ENCODE measurements around the gene MAPRE2. TPM values are rescaled to one million over a fixed set of nuclear protein-coding genes. Genes with fewer than 3 reads are reported as not detected.

MAPRE2 gene
- total RNA-seq, 2 donors from 2014 or later = 107 to 133 TPM

DNA sequence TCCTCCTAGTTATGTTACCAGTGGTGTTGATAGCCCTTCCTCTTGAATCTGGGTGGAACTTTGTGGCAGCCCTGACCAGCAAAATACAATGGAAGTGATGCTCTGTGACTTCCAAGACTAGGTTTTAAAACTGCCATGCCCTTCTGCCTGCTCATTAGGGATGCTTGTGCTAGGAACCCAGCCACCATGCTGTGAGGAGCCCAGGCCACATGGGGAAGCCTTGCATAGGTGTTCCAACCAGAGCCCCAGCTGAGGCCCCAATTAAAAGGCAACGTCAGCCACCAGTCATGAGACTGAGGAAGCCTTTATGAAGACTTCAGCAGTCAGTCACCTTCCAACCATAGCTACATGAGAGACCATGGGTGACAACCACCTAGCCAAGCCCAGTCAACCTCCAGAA is 14.0 kb upstream of the MAPRE2 start:
- H3K4me3 ChIP-seq = no peak overlapping the region
- H3K27ac ChIP-seq = no peak overlapping the region
- H3K4me1 ChIP-seq = peaks cover 0 to 44% of the 10 kb centered on the region in 2 donors
- DNase-seq (ENCODE audit: low spot score) = no peak
- H3K36me3 ChIP-seq = no peaks in the 10 kb centered on the region
- no peaks in the 10 kb centered on the region for H3K27me3 ChIP-seq
- no peaks in the 10 kb centered on the region for H3K9me3 ChIP-seq
- TF ChIP-seq, protein P1, sequence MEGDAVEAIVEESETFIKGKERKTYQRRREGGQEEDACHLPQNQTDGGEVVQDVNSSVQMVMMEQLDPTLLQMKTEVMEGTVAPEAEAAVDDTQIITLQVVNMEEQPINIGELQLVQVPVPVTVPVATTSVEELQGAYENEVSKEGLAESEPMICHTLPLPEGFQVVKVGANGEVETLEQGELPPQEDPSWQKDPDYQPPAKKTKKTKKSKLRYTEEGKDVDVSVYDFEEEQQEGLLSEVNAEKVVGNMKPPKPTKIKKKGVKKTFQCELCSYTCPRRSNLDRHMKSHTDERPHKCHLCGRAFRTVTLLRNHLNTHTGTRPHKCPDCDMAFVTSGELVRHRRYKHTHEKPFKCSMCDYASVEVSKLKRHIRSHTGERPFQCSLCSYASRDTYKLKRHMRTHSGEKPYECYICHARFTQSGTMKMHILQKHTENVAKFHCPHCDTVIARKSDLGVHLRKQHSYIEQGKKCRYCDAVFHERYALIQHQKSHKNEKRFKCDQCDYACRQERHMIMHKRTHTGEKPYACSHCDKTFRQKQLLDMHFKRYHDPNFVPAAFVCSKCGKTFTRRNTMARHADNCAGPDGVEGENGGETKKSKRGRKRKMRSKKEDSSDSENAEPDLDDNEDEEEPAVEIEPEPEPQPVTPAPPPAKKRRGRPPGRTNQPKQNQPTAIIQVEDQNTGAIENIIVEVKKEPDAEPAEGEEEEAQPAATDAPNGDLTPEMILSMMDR (IDR thresholded peaks at IDR 0.05) = no peak

DNA sequence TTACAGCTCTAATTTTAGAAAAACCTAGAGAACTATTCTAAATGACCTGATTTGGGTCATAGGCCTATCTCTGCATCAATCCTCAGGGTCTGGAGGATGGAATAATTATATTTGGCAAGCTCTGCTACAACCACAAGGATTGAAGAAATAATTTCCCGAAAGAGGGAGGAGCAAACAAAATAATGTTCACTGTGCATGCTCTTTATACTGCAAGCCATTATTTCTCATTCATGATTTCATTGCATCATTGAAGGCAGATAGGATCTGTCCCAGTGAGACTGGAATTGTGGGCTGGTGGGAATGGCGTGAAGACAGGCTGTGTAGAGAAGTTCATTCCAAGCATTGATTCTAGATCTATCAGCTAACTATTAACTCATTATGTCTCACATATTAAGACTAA is 12.7 kb upstream of the MAPRE2 start:
- no peaks in the 10 kb centered on the region for H3K27me3 ChIP-seq
- TF ChIP-seq, protein P1 (IDR thresholded peaks at IDR 0.05) = no peak
- H3K27ac ChIP-seq = no peak overlapping the region
- no peak for DNase-seq (ENCODE audit: low spot score)
- H3K4me1 ChIP-seq = peaks cover 0 to 44% of the 10 kb centered on the region in 2 donors
- no peaks in the 10 kb centered on the region for H3K9me3 ChIP-seq
- H3K4me3 ChIP-seq = no peak overlapping the region
- H3K36me3 ChIP-seq = no peaks in the 10 kb centered on the region

DNA sequence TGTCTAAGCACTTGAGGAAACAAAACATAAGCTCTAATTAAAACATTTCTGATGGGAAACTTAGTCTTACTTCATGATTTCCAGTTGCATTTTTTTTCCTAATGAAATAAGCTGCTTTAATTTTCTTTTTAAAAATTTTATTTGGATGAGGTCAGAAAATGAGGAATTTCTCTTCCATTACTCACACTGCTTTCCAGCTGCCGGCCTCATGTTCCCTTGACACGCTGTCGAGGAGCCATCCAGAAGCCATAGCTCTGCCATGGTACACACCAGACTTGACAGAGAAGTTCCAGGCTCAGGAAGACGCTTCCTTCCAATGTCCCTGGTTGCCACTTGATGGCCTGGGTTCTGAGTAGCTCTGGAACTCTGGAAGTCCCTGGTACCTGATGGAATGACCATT is 12.1 kb upstream of the MAPRE2 start:
- no peaks in the 10 kb centered on the region for H3K27me3 ChIP-seq
- TF ChIP-seq, protein P1 (IDR thresholded peaks at IDR 0.05) = no peak
- no peaks in the 10 kb centered on the region for H3K36me3 ChIP-seq
- DNase-seq (ENCODE audit: low spot score) = no peak
- H3K4me3 ChIP-seq = peak overlapping the region in 1 of 2 donors; percentile 24
- H3K4me1 ChIP-seq = peaks cover 0 to 44% of the 10 kb centered on the region in 2 donors
- peak overlapping the region in 1 of 2 donors; percentile 7 for H3K27ac ChIP-seq
- H3K9me3 ChIP-seq = no peaks in the 10 kb centered on the region

DNA sequence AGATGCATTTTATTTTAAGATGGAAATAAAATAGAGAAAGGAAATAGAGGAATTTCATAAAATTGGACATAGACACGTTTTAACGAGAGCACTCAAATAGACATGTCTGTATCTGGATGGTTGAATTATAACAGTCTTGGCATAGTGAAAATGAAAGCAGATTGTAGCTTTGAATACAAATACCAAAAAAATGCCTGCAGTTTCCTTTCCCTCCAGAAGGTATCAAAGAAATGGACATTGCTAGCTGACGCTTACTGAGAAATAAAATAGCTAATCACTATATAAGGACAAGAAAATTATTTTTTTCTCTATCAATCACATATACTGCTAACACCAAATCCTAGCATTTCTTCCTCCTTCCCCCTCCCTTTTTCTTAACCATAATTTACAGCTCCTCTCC is 11.4 kb upstream of the MAPRE2 start:
- TF ChIP-seq, protein P1 (IDR thresholded peaks at IDR 0.05) = no peak
- no peaks in the 10 kb centered on the region for H3K9me3 ChIP-seq
- H3K36me3 ChIP-seq = no peaks in the 10 kb centered on the region
- no peak for DNase-seq (ENCODE audit: low spot score)
- peak overlapping the region; percentile 8 to 24 for H3K4me3 ChIP-seq
- H3K27me3 ChIP-seq = no peaks in the 10 kb centered on the region
- H3K4me1 ChIP-seq = peaks cover 0 to 41% of the 10 kb centered on the region in 2 donors
- H3K27ac ChIP-seq = peak overlapping the region; percentile 7 to 24

DNA sequence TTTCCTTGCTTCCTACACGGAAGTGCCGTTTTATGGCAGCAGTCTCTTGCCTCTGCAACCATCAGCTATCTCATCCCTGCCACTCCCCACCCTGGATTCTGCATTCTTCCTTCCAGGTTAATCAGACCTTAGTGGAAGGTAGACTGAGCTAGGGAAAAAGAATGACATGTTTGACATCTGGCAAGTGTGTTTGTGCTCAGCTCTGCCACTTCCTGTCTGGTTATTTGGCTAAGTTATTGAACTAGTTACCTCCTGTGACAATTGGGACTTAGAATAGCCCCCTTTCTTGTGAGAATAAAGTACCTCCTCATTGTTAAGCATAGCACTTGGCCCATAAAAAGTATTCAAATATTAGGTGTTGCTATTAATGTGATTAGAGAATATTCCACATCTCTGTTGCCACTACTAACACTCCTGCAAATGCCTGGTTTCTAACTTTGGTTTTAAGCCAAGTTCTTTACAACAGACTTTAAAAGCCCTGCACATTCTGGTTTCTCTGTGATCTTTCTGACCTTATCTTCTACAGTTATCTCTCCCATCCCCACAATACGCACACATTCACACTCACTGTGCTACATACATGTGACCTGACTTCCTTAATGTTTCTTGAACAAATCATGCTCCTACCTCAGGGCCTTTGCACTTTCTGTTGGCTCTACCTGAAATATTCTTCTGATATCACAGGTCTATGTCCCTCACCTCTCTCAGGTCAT is 10.8 kb upstream of the MAPRE2 start:
- Histone ChIP-seq H3K27me3 (no peaks in the 10 kb centered on the region), H3K4me3 (peak overlapping the region; percentile 8 to 24), H3K9me3 (no peaks in the 10 kb centered on the region), H3K36me3 (no peaks in the 10 kb centered on the region), H3K27ac (peak overlapping the region; percentile 7 to 24), H3K4me1 (peaks cover 0 to 34% of the 10 kb centered on the region in 2 donors)
- no peak for DNase-seq (ENCODE audit: low spot score)
- TF ChIP-seq, protein P1 (IDR thresholded peaks at IDR 0.05) = no peak

DNA sequence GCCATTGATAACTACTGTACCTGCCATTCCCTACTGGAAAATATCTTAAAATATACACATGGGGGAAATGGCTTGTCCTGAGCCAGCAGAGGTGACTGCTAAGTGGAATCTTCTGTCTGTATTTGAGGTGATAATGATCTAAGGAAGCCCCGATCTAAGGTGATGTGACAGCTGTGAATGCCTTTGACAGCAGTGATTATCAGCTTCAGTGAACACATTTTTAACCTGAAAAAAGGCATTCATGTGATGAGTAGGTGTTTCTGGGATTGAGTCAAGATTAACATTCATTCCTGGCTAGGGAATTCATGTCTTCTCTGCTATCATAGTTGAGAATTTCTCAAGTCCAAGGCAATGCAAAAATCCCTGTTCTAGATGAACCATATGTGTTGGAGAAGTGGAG is 9.1 kb upstream of the MAPRE2 start:
- TF ChIP-seq, protein P1 (IDR thresholded peaks at IDR 0.05) = no peak
- H3K27me3 ChIP-seq = no peaks in the 10 kb centered on the region
- no peaks in the 10 kb centered on the region for H3K36me3 ChIP-seq
- peaks cover 0 to 23% of the 10 kb centered on the region in 2 donors for H3K4me1 ChIP-seq
- no peak for DNase-seq (ENCODE audit: low spot score)
- no peaks in the 10 kb centered on the region for H3K9me3 ChIP-seq
- H3K27ac ChIP-seq = no peak overlapping the region
- no peak overlapping the region for H3K4me3 ChIP-seq
